ENCODE measurements around the gene SEC14L3.

SEC14L3 gene

DNA sequence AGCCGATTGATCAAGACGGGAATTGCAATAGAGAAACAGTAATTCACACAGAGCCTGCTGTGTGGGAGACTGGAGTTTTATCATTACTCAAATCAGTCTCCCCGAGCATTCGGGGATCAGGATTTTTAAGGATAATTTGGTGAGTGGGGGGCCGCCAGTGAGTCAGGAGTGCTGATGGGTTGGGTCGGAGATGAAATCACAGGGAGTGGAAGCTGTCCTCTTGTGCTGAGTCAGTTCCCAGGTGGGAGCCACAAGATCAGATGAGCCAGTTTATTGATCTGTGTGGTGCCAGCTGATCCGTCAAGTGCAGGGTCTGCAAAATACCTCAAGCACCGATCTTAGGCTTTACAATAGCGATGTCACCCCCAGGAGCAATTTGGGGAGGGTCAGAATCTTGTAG is 30.7 kb downstream of the SEC14L3 start:
- DNase-seq = no peak

DNA sequence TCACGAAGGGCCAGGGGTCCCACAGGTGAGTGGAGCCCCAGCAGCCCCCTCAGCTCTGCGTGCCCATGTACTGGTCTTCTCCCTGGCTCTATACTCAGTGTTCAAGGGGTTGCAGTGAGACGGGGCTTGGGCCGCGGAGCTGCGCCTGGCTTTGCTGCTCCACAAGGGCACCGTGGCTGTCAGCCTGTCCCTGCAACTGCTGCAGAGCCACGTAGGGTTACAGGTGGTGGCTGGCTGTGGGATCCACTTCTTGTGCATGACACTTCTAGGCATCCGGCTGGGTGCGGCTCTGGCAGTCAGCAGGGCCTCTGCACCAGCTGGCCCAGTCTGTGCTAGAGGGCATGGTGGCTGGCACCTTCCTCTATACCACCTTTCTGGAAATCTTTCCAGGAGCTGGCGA is 32.0 kb downstream of the SEC14L3 start:
- no peak for DNase-seq

- DNase-seq = no peak
Observed at GRCh38 chr22:30439226-30439625, 32.6 kb downstream of the SEC14L3 start.

DNA sequence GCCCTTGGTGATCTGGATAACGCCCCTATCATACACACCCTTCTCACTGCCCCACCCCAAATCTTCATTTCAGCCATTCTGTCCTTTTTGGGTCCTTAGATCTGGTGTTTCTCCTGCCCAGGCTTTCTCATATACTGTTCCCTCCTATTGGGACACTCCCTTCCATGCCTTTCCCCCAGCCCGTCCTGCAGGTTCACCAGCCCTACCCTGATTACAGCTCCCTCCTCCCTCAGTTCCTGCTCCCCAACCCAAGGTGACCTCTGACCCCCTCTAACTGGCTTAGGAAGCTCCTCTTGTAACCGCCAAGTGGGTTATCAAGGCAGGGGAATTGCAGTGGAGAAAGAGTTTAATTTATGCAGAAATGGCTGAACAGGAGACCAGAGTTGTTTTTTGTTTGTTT is 33.3 kb downstream of the SEC14L3 start:
- no peak for DNase-seq

GRCh38 chr22:30436196-30436595 is 35.6 kb downstream of the SEC14L3 start:
- DNase-seq = no peak

DNA sequence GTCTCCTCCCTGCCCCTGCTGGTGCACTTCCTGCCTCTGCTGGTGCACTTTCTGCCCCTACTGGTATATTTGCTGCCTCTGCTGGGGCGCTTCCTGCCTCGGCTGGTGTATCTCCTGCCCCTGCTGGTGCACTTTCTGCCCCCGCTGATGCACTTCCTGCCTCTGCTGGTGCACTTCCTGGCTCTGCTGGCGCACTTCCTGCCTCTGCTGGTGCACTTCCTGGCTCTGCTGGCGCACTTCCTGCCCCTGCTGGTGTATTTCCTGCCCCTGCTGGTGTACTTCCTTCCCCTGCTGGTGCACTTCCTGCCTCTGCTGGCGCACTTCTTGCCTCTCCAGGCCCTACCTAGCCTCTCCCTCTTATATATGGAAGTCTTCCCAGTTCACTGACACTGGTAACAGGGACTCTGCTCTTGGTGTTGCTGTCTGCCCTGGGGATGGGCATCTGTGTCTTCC is 36.1 kb downstream of the SEC14L3 start:
- DNase-seq = peak; percentile 83

GRCh38 chr22:30434843-30435242 is 37.0 kb downstream of the SEC14L3 start:
- DNase-seq = no peak

- no peak for DNase-seq
Observed at GRCh38 chr22:30433773-30434172, 38.0 kb downstream of the SEC14L3 start.

DNA sequence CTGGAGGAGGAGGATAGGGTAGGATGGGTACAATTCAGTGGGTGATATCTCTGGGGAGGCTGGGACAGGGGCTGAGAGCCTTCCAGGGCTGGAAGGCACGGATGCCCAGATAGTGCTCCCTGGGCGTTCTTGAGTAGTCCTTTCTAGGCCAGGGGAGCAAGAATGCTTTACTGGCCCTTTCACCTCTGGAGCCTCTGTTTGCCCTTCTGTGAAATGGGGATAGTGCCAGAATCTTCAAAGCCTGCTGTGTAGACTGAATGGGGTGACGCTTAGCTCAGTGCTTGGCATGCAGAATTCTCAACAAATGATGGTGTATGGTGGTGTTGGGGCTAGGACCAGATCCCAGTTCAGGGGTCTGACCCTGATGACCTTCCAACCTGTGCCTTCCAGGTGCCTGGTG is 38.6 kb downstream of the SEC14L3 start:
- no peak for DNase-seq

- no peak for DNase-seq
Observed at GRCh38 chr22:30432520-30432919, 39.3 kb downstream of the SEC14L3 start.

DNA sequence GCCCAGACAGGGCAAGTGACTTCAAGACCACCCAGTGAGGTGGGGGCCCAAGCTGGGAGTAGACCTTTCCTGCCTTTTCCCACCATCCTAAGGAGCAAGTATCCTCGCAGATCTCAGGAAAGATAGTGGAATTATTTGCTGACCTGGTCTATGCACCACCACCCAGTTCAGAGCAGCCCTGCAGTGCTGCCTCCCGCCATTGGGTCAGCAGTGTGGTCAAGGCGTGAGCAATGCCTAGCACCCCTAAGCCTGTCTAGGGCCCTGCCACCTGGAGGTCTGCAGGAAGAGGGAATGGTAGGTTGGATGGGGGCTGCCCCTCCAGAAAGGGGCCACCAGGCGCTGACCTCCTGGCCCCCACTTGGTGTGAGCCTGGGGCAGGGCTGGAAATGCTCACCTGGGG is 39.7 kb downstream of the SEC14L3 start:
- DNase-seq = no peak

- no peak for DNase-seq
Observed at GRCh38 chr22:30430933-30431332, 40.9 kb downstream of the SEC14L3 start.

- no peak for DNase-seq
Observed at GRCh38 chr22:30429887-30430286, 41.9 kb downstream of the SEC14L3 start.

- DNase-seq = no peak
Observed at GRCh38 chr22:30427871-30428270, 43.9 kb downstream of the SEC14L3 start.

- DNase-seq = peak; percentile 92
Observed at GRCh38 chr22:30426388-30427353, 45.1 kb downstream of the SEC14L3 start.

- DNase-seq = peak; percentile 52
Observed at GRCh38 chr22:30425616-30426387, 46.0 kb downstream of the SEC14L3 start, which contains the start of gene MTFP1. TSS of gene MTFP1 (plus strand) at chr22:30425768. CDS start at chr22:30425880, 112 bp downstream.

GRCh38 chr22:30425327-30425615 is 46.5 kb downstream of the SEC14L3 start:
- DNase-seq = no peak

DNA sequence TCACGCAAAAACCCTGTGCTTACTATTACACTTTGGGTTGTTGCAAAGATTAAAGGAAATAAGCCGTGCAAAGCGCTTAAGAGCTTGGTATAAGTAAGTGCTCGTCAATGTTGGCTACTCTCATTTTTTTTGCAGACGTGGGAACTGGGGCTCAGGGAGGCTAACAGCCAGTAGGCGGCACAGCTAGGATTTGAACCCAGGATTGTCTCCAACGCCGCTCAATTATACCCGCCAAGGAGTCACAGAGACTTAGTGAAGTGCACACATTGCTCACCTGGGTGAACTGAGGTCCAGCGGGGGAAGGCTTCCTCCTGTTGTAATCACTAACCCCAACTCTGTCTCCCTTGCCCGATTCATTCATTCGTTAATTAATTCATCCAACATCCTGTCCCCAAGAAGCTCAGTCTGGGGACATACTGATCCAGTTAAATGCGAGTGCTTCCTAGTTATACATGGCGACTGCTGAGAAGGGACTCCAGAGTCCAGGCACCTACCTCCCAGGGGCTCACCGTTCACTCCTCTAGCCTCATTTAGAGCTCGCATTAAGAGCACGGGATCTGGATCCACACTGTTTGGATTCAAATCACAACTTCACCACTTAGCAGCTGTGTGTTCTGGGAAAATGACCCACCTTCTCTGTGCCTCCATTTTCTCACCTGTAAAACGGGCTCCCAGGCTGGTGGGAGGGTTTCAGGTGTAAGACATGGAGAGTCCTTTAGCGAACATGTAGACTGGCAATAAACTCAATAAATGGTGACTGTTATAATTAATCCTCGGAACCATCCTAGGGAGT is 47.1 kb downstream of the SEC14L3 start:
- DNase-seq = peak; percentile 25

- DNase-seq = peak; percentile 99
Observed at GRCh38 chr22:30423959-30424533, 47.8 kb downstream of the SEC14L3 start.

DNA sequence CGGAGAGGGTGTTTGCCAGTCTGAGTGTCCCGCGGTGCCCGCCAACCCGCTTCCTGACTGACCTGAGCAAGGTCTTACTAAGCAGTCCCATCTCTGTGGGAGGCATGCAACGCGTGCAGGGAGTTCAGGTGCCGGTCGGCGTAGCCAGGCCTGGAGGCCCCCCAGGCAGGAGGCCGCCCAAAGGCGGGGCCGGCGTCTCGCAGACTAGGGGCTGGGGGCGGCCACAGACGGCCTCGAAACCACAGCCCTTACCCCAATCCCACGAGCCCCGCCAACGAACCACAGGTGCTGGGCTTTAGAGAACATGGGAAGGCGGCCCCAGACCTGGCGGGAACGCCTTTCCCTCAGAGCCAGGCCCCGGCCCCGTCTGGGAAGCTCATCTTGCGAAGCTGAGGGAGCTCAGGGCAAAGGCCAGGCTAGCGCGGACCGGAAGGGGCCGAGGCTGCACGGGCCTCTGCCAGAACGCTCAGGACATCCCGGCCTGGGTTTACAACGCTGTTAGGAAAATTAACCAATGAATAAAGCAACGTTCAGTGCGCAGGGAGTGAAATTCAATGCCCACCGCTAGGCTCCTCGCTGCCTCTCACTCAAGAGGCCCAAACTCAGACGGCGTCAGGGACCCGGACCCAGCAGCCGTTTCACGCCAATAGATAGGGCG is 48.4 kb downstream of the SEC14L3 start:
- DNase-seq = peak; percentile 76

DNA sequence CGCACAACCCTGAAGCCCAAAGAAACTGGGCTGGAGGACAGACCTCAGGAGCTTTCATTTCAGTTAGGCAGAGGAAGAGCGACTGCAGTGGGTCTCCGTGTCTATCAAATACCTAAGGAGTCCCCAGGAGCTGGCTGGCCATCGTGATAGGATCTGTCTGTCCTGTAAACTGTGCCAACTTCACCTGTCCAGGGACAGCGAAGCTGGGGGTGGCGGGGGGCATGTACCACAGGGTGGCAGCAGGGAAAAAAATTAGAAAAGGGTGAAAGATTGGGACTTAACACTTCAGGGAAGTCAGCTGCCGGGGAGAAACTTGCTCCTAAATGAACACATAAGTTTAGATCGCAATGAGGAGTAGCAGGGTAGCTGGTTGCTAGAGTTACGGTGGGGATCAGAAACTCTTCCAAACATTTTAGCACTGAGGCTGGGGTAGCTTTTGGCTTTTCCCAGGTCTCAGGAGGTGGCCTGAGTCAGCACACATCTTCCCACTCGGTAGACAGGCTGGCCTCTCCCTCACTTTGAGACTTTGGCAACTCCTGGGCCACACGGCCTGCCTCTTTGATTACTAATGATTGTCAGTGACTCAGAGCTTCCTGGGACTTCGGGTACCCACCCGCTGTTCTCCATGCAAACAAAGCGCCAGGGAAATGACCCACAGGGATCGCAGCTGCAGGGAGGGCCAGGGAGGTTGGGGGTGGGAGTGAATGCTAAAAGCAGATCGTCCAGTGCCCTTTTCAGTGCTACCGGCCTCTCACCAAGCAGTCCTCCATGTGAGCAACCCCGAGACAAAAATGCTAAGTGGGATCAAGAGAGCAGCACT is 49.1 kb downstream of the SEC14L3 start:
- DNase-seq = peak; percentile 63

Data from stimulated activated CD4-positive, alpha-beta T cell treated with anti-CD3 and anti-CD28 coated beads, Interleukin-4, amount 100 ng/mL, for 24 hours (primary cell).